NB4 (cell line): ENCODE measurements around the gene KRTAP9-3.

Experiments used
- CTCF ChIP-seq: IDR thresholded peaks from one replicate; pipeline ENCODE4 v1.5.1; 2012; ENCODE audit warnings: low read depth, low read length
- MYC ChIP-seq: IDR thresholded peaks from 2 replicates; pipeline ENCODE4 v1.6.1; 2011; ENCODE audit warnings: low read depth, low read length
- POLR2A ChIP-seq: IDR thresholded peaks from 2 replicates; pipeline ENCODE4 v1.6.1; 2011; ENCODE audit warnings: mild to moderate bottlenecking; ENCODE audit not compliant: insufficient read length; ENCODE audit errors: extremely low read depth

- TF ChIP-seq CTCF (no peak), POLR2A (no peak), MYC (no peak)
These were observed 45.4 kb upstream of the KRTAP9-3 start for GRCh38 chr17:41186872-41187271.
